HG03342 (cell line): ENCODE data around the gene PKP1.
"Not testable (repeated sequence)": the region's sequence is repeated elsewhere in the genome, so short reads cannot be mapped to it uniquely, and the experiment has no call there.

ENCODE experiments used
- ATAC-seq: cut with Tn5 transposase; IDR thresholded peaks from one replicate; pipeline ENCODE4 v1.9.1; 2021; ENCODE audit warnings: mild to moderate bottlenecking, moderate library complexity; ENCODE audit not compliant: unreplicated experiment

The PKP1 gene

DNA sequence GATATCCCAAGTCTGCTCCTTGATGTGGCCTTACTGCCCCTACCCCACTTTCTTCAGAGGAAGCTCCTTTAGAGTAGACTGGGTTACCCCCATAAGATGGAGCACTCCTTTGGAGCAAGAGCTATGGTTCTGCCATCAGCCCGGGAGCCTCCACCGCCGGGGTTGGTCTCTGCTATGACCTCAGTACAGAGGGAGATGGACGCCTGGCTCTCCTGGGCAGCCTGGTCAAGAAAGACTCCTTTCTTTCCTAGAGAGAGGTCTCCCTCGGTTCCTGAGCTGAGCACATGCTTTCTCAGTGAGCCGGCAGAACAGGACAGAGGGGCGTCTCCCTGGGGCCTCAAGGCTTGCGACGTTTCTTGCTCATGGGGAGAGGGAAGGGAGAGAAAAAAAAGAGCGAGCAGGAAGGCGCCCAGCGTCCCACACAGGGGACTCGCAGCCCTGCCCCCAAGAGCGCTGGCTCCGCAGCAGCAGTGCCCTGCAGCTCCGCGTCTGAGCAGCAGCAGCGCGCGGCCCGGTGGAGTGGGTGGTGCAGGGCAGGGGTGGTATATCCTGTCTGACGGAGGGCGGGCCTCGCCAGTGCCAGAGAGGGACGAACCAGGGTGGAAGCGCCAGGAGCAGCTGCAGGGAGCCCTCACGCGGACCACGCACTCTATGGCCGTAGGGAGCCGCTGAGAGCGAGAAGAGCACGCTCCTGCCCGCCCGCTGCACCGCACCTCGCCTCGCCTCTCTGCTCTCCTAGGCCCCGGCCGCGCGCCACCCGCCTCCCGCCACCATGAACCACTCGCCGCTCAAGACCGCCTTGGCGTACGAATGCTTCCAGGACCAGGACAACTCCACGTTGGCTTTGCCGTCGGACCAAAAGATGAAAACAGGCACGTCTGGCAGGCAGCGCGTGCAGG, at the start of gene PKP1:
TSS of gene PKP1 (plus strand) at position 576 of the 899 bp plus-strand sequence. CDS start at position 773, 197 bp downstream.
- no peak for ATAC-seq

GRCh38 chr1:201239646-201240045, 43.7 kb upstream of the PKP1 start:
- ATAC-seq: not testable (repeated sequence)

DNA sequence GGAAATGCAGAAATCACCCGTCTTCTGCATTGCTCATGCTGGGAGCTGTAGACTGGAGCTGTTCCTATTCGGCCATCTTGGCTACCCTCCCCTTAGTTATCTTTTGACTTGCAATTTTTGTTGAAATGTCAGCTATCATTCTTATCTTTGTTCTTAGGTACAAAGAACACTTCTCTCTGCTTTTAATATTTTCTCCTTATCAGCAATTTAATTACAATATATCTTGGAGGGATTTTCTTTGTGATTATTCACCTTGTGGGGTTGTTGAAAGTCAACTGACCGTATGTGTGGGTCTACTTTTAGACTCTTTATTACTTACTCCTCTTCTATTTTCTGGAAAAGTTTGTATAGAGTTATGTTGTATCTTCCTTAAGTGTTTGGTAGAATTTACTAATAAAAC, 43.1 kb upstream of the PKP1 start:
- ATAC-seq: no peak

GRCh38 chr1:201241736-201242135, 41.6 kb upstream of the PKP1 start:
- ATAC-seq: no peak

GRCh38 chr1:201245082-201245481, 38.2 kb upstream of the PKP1 start:
- ATAC-seq: no peak

DNA sequence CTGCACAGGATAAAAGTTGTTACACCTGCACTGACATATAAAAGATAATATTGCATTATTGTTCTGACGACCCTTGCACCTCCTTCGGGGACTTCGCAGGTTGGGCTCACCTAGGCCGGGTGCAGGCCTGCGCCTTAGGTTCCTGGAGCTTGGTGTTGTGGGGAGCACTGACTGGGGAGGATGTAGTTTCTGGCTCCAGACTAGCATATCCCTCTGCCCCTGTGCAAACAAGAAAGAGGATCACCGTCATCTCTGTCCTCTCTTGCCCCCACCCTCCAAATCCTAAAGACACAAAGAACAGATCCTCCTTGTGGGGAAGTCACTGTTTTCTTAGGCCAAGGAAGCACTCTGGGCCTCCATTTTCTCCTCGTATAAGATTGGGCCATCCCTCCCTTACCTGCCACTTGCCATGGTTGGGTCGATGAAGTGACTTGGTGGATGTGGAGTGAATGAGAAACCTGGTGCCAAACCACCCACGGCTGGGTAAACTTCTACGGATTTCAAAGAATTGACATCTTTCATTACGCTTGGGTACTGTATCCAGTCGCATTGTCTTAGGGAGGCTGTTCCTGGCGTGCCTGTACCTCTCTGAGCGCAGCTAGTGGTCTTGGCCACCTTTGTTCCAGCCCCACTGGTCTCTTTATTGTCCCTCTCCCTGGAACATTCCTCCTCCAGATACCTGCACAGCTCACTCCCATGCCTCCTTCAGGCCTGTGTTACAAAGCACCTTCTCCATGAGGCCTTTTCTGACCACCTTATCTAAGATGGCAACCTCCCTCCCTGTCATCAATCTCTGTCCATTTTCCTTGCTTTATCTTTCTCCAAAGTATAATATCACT, 34.4 kb upstream of the PKP1 start:
- ATAC-seq: no peak

DNA sequence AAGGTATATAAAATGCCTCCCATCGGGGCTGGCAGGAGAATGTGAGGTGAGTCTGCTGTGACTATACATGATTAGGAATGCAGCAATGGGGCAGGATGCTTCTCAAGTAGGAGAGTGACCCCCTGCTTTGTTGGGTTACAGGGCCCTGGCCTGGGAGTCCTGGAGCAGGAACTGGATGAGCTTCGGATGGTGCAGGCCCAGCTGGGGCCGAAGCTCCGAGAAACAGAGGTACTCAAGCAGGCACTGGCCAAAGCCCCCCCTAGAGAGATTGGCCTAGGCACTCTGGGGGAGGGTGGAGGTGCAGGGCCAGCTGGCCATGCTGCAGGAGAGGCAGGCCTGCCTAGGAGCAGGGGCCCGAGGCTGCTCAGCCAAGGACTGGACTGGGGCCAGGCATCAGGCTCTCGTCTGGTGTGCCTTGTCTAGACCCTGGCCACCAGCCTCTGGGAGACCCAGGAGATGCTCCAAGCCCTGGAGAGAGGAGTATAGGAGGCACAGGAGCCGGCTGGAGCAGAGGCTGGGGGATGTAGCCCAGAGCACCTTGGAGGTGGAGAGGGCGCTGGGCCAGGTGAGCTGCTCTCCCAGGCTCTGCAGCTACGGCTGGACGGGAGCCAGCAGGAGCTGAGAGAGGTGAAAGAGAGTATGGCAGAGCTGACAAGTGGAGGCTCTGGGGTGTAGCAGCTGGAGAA, 32.8 kb upstream of the PKP1 start:
- no peak for ATAC-seq

DNA sequence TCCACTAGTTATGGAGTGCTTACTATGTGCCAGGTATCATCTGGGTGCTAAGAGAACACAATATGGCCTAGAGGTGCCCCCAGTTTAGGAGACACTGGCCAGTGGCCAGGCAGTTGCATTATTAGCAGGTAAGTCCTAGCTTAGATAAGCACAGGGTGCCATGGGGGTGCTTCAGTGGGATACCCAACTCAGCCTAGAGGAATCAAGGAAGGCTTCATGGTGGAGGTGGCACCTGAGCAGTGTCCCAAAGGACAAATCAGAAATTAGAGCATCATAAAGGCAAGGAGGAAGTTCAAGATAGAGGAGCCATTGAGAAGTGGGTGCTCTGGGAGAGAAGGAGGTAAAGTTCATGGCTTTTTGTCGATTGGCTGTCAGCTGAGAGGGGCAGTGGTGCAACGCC, 31.9 kb upstream of the PKP1 start:
- no peak for ATAC-seq

DNA sequence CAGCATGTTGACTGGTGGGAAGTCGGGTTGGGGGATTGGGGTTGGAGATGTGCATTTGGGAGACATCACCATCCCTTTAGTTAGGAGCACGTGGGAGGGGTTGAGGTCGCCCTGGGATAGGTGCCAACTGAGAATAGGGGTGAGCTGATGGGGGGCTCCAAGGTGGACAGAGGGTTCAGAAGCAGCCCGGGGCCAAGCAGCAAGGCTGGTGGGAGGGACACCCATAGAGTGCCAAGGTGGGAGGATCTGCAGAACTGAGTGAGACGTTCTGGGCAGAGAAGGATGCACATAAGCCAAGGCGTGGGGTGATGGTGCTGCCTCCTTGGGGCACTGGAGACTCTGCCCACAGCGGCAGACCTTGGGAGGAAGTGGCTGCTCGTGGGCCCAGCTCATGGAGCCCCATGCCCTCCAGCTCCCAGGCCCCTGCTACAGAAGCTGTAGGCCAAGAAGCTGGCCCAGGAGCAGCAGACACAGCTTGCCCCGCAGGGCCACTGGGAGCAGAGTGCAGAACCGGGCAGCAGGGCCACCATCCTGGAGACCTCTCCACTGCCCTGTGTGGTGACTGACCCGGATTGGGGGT, 31.4 kb upstream of the PKP1 start:
- no peak for ATAC-seq

- no peak for ATAC-seq
Measured at GRCh38 chr1:201252944-201253371, 30.3 kb upstream of the PKP1 start.

DNA sequence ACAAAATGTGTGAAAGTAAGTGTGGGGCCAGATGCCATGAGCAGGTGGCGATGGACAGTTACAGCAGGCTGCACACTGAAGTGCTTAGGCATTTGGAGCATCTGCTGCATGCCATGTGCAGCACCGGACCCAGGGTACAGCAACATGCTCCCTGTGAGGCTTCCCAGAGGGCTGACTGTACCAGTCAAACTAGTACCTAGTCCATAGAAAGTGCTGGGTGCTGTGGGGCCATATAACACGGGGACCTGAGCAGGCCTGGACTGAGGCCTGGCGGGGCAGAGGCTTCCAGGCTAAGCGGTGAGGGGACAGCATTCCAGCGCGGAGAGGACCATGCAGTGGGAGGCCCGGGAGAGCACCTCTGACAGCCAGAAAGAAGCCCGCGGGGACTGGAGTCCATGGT, 29.9 kb upstream of the PKP1 start:
- no peak for ATAC-seq

DNA sequence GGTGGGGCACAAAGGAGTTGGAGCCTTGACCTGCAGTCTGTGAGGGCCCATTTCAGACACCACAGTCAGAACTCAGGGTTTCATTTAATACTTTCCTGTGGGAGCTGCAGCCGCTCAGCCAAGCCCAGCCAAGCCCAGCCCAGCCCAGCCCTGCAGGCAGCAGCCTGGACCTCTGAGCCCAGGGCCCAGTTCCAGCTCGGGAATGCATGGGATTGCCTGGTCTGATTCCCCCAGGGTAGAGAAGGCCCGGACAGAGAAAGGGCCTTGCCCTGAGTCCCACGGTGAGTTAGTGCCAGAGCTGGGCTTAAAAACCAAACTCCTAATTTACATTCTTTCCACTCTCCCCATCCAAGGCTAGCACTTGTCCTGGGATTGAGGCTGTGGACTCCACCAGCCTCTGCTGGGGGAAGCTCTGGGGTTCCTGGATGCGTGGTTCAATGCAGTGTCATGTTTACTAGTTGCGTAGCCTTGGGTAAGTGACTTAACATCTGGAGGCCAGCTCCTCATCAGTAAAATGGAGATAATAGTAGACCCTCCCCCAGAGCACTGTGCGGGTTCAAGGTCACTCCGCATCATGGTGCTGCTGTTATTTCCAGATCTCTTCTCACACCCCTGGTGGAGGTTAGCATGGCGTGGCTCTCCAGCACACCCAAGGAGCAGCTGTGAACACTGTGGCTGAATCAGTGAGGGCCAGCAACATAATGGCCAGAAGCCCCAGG, 29.2 kb upstream of the PKP1 start:
- no peak for ATAC-seq

- ATAC-seq: no peak
Measured at GRCh38 chr1:201254625-201255478, 28.5 kb upstream of the PKP1 start.

DNA sequence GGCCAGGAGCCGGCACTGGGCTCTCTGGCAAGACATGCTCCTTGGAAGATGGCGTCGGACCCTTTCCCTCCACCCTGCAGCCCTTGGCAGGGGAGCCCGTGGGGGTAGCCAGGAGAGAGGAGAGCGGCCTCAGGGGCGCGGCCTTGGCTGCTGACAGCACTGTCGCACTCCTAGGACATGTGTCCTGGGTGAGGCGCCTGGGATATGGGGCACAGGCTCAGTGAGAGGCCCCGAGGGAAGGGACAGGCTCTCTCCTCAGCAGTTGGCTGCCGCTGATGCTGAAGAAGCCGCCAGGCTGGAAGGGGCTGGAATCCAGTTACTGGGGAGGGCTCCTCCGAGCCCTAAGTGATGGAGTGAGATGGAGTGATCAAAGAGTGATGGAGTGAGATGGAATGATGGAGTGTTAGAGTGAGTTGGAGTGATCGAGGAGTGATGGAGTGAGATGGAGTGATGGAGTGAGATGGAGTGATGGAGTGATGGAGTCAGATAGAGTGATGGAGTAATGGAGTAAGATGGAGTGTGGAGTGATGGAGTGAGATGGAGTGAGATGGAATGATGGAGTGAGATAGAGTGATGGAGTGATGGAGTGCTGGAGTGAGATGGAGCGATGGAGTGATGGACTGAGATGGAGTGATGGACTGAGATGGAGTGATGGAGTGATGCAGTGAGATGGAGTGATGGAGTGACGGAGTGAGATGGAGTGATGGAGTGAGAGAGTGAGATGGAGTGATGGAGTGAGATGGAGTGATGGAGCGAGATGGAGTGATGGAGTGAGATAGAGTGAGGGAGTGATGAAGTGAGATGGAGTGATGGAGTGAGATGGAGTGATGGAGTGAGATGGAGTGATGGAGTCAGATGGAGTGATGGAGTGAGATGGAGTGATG, 27.6 kb upstream of the PKP1 start:
- no peak for ATAC-seq

DNA sequence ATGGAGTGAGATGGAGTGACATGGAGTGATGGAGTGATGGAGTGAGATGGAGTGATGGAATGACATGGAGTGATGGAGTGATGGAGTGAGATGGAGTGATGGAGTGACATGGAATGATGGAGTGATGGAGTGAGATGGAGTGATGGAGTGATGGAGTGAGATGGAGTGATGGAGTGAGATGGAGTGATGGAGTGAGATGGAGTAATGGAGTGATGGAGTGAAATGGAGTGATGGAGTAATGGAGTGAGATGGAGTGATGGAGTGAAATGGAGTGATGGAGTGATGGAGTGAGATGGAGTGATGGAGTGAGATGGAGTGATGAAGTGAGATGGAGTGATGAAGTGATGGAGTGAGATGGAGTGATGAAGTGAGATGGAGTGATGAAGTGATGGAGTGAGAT, 25.2 kb upstream of the PKP1 start:
- not testable (repeated sequence) for ATAC-seq

DNA sequence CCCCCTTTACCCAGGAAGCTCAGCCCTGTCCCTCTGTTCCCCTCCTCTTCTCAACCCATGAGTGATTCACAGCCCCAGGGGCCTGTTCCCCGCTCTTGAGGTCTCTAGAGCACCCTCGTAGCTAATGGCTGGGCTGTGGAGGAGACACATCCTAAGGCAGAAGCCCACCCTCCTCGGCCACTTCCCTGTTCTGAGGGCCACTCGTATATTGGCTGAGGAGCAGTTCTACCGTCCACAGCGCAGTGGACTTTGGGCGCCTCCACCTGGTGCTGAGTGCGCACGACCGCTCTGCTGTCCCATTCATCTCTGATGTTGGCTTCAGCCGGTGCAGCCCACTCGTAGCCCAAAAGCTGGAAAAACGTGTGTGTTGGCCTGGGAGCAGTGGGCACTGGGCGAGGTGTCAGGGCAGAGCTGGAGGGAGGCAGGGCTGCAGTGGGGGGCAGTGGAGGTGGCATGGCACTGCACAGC, 24.5 kb upstream of the PKP1 start:
- ATAC-seq: no peak

DNA sequence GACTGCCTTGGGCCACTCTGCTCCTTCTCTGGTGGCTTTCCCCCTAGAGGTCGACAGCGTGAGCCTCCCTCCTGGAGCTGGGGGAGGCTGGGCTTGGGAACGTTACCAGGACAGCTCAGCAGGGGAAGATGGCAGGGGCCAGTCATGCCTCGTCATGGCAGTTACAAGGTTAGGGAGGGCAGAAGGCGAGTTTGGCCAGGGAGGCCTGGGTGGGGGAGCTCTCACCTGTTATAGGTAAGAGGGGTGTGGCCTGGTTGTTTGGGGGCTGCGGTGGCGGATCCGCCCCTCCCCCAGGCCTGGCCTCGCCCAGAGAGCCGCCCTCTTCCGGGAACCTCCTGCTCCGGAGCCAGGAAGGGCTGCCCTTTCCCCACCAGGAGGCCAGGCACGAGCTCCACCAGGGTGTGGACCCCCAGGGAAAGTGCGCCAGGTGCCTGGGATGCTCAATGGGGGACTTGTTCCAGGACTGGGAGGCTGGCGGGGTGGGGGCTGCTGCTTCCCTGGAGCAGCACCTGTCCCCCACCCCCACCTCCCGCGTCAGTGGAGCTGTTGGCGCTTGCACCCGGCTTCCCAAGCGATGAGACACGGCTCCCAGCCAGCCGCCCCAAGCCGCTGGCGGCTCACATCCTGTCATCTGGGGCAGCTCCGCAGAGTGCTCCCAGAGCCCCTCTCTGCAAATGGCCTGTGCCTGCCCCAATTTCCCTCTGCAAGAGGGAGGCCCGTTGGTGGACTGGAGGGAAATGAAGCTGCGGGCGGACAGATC, 23.6 kb upstream of the PKP1 start:
- no peak for ATAC-seq

DNA sequence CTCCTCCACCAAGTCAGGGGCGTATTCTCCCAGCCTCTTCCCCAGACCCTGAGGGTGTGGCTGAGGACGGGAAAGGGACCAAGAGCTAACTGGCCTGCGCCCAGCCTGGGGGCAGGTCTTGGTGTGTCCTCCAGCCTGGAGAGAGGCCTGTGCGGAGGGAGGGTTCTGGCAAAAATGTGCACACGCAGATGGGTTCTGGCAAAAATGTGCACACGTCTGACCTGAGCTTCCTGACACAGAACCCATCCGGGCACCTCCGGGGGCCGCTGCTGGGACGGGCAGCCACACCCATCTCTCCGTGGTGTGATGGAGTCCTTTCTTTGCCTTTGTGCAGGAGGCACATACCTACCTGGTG, 23.1 kb upstream of the PKP1 start:
- ATAC-seq: no peak
